Gastroesophageal sphincter (tissue), 3 donors: ENCODE measurements around the gene FARS2.

Experiments used
- POLR2A ChIP-seq, 2 donors: fragments of 450-650 bp; IDR thresholded peaks; one replicate each; pipeline ENCODE4 v1.6.1; 2017; ENCODE audit warnings: antibody characterized with exemption in 2 of 2, mild to moderate bottlenecking in 2 of 2, moderate library complexity in 1 of 2
- POLR2AphosphoS5 ChIP-seq: sonication (generic); formaldehyde crosslinking; IDR thresholded peaks from one replicate; pipeline ENCODE4 v1.6.1; 2017; ENCODE audit warnings: antibody characterized with exemption
- TF ChIP-seq, protein P1 (sequence below), 4 experiments: fragments of 200-600 bp in 2 of 4; fragments of 450-650 bp in 2 of 4; sonication (generic) in 1 of 4; IDR thresholded peaks; one replicate each; pipeline ENCODE4 v1.5.1; 2017 to 2019; ENCODE audit warnings: antibody characterized with exemption in 4 of 4, mild to moderate bottlenecking in 2 of 4, moderate library complexity in 2 of 4

DNA sequence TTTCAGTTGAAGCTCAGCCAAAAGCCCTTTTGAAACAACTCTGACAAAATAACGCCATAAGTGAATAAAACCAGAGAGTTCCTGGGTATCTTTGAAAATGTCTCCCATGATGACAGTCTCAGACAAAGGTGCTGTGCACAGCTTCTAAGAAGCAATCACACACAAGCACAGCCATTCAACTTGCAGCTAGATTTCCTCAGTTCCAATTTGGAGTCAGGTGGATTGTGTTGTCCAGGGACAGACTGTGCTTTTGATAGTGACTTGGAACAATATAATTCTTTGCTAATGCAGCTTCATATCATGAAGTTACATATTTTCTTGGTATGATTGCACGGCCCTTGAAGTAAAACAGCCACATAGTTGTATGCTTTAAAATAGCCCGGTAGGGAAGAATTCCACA is 105.6 kb downstream of the FARS2 start:
- TF ChIP-seq, protein P1, sequence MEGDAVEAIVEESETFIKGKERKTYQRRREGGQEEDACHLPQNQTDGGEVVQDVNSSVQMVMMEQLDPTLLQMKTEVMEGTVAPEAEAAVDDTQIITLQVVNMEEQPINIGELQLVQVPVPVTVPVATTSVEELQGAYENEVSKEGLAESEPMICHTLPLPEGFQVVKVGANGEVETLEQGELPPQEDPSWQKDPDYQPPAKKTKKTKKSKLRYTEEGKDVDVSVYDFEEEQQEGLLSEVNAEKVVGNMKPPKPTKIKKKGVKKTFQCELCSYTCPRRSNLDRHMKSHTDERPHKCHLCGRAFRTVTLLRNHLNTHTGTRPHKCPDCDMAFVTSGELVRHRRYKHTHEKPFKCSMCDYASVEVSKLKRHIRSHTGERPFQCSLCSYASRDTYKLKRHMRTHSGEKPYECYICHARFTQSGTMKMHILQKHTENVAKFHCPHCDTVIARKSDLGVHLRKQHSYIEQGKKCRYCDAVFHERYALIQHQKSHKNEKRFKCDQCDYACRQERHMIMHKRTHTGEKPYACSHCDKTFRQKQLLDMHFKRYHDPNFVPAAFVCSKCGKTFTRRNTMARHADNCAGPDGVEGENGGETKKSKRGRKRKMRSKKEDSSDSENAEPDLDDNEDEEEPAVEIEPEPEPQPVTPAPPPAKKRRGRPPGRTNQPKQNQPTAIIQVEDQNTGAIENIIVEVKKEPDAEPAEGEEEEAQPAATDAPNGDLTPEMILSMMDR (IDR thresholded peaks at IDR 0.05), result no peak
- TF ChIP-seq POLR2A (IDR thresholded peaks at IDR 0.05), result no peak
- TF ChIP-seq POLR2AphosphoS5, result no peak
